CD4-positive, alpha-beta memory T cell (primary cell): ENCODE measurements around the gene MLLT11. TPM values are rescaled to one million over a fixed set of nuclear protein-coding genes. Genes with fewer than 3 reads are reported as not detected.

Experiments
- CTCF ChIA-PET: fragments of 350-600 bp; sonication (Branson Sonifier 250); formaldehyde crosslinking; loops from one replicate; lab custom pipeline; 2021; ENCODE audit warnings: inconsistent platforms; ENCODE audit not compliant: partially characterized antibody; lab: Charles Lee
- POLR2A ChIA-PET: fragments of 350-600 bp; sonication (Branson Sonifier 250); formaldehyde crosslinking; loops from one replicate; lab custom pipeline; 2021; ENCODE audit not compliant: partially characterized antibody; lab: Charles Lee
- DNase-seq, 5 donors: peaks; one replicate each; pipeline versions ENCODE4 v3.0.0 to v3.0.0-alpha.2; 2020 to 2022; ENCODE audit warnings: mixed read lengths in 1 of 5
- H3K27ac ChIP-seq: one replicate; pipeline ENCODE4 v1.7.0; 2013; ENCODE audit warnings: low read depth, low read length
- H3K27me3 ChIP-seq: 2 replicates; pipeline ENCODE4 v1.7.0; 2013; ENCODE audit warnings: mild to moderate bottlenecking, low read length, moderate library complexity; ENCODE audit not compliant: insufficient read depth
- H3K36me3 ChIP-seq: 2 replicates; pipeline ENCODE4 v1.7.0; 2013; ENCODE audit warnings: mild to moderate bottlenecking, low read length, moderate library complexity; ENCODE audit not compliant: insufficient read depth
- H3K4me1 ChIP-seq: 2 replicates; pipeline ENCODE4 v1.7.0; 2013; ENCODE audit warnings: mild to moderate bottlenecking, low read length, moderate library complexity; ENCODE audit not compliant: insufficient read depth
- H3K4me3 ChIP-seq, 2 donors: one replicate each; pipeline ENCODE4 v1.7.0; 2013; ENCODE audit warnings: low read length in 2 of 2, mild to moderate bottlenecking in 1 of 2
- H3K9me3 ChIP-seq, 2 donors: one replicate each; pipeline ENCODE4 v1.7.0; 2013; ENCODE audit warnings: low read length in 2 of 2, control low read depth in 1 of 2; ENCODE audit not compliant: control insufficient read depth in 1 of 2
- H3K27ac Mint-ChIP-seq, 7 donors: one replicate each; pipeline ENCODE4 v1.8.0; 2020 to 2021; ENCODE audit warnings: mixed read lengths in 7 of 7, mild to moderate bottlenecking in 6 of 7, inconsistent platforms in 3 of 7, moderate library complexity in 3 of 7
- H3K27me3 Mint-ChIP-seq, 2 donors: one replicate each; pipeline ENCODE4 v1.8.0; 2020 to 2021; ENCODE audit warnings: mixed read lengths in 2 of 2
- H3K36me3 Mint-ChIP-seq, 2 donors: one replicate each; pipeline ENCODE4 v1.8.0; 2020 to 2021; ENCODE audit warnings: mixed read lengths in 2 of 2, inconsistent platforms in 1 of 2, mild to moderate bottlenecking in 1 of 2
- H3K4me1 Mint-ChIP-seq, 4 donors: one replicate each; pipeline ENCODE4 v1.8.0; 2020 to 2021; ENCODE audit warnings: mixed read lengths in 4 of 4, mild to moderate bottlenecking in 1 of 4
- H3K4me3 Mint-ChIP-seq, 8 donors: one replicate each; pipeline ENCODE4 v1.8.0; 2020 to 2021; ENCODE audit warnings: mixed read lengths in 8 of 8, mild to moderate bottlenecking in 7 of 8, moderate library complexity in 6 of 8, inconsistent platforms in 3 of 8
- H3K9me3 Mint-ChIP-seq, 8 donors: one replicate each; pipeline ENCODE4 v1.8.0; 2020 to 2021; ENCODE audit warnings: mixed read lengths in 8 of 8, mild to moderate bottlenecking in 5 of 8, inconsistent platforms in 3 of 8, moderate library complexity in 1 of 8
- intact Hi-C: fragments of 100-400 bp; cut with micrococcal nuclease; formaldehyde crosslinking; loops from one replicate; pipeline ENCODE4 v1.15.1; 2023
- polyA plus RNA-seq, 2 donors: library from polyadenylated mRNA; unstranded; fragments of 300-500 nt; fragmentation: Illumina TruSeq; gene quantifications; one replicate each; pipeline ENCODE4 v1.2.3, GENCODE V29; 2021
- total RNA-seq, 2 experiments: library from RNA; stranded (reverse); gene quantifications; one replicate each; pipeline ENCODE4 v1.2.3, GENCODE V29; 2021

The MLLT11 gene
- total and polyA plus RNA-seq, 4 experiments from 2014 or later, result 3.6 to 4.9 (median 4.2) TPM

- CTCF ChIA-PET, result interaction anchor here (0.9 to 3.8 kb wide), 9 partner anchors 11 to 108 kb away, joined by 4 to 76 read pairs (median 8); partner anchors contain the start of genes CDC42SE1, MINDY1, MLLT11 and TNFAIP8L2
- POLR2A ChIA-PET, result interaction anchor here (0.6 to 16.6 kb wide), 17 partner anchors 8 to 280 kb away, joined by 3 to 325 read pairs (median 6); partner anchors contain the start of genes BNIPL, CDC42SE1, GABPB2 and LYSMD1
- Histone ChIP-seq H3K27me3 (no peaks in the 10 kb centered on the region), H3K36me3 (peaks cover 11% of the 10 kb centered on the region), H3K4me3 (peak within 1 kb of the TSS; percentile 59 to 74), H3K27ac (peak within 1 kb of the TSS; percentile 74), H3K4me1 (peaks cover 38% of the 10 kb centered on the region), H3K9me3 (no peaks in the 10 kb centered on the region)
- Mint-ChIP-seq H3K27me3 (no peaks in the 10 kb centered on the region), H3K9me3 (no peaks in the 10 kb centered on the region), H3K4me1 (peaks cover 37 to 81% (median 62%) of the 10 kb centered on the region in 4 donors), H3K4me3 (peak within 1 kb of the TSS; percentile 86 to 95 (median 90)), H3K27ac (peak within 1 kb of the TSS; percentile 88 to 98 (median 93)), H3K36me3 (peaks cover 20 to 25% of the 10 kb centered on the region in 2 donors)
- DNase-seq, result peak; percentile 42 to 66 (median 53)
- intact Hi-C loops, result no loop called here
Measured at GRCh38 chr1:151047591-151047924, 12.6 kb upstream of the MLLT11 start, which contains the start of gene C1orf56. Gene C1orf56, plus strand, starts transcription at chr1:151047751. Its CDS starts 97 bp downstream, at chr1:151047848.

DNA sequence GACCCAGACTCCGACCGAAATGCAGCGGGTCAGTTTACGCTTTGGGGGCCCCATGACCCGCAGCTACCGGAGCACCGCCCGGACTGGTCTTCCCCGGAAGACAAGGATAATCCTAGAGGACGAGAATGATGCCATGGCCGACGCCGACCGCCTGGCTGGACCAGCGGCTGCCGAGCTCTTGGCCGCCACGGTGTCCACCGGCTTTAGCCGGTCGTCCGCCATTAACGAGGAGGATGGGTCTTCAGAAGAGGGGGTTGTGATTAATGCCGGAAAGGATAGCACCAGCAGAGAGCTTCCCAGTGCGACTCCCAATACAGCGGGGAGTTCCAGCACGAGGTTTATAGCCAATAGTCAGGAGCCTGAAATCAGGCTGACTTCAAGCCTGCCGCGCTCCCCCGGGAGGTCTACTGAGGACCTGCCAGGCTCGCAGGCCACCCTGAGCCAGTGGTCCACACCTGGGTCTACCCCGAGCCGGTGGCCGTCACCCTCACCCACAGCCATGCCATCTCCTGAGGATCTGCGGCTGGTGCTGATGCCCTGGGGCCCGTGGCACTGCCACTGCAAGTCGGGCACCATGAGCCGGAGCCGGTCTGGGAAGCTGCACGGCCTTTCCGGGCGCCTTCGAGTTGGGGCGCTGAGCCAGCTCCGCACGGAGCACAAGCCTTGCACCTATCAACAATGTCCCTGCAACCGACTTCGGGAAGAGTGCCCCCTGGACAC, 12.1 kb upstream of the MLLT11 start:
- POLR2A ChIA-PET, result interaction anchor here (0.8 to 16.6 kb wide), 16 partner anchors 9 to 233 kb away, joined by 3 to 325 read pairs (median 6); partner anchors contain the start of genes BNIPL, CDC42SE1, GABPB2 and LYSMD1
- Mint-ChIP-seq H3K27ac (peak overlapping the region; percentile 88 to 98 (median 93)), H3K36me3 (peaks cover 22 to 28% of the 10 kb centered on the region in 2 donors), H3K9me3 (no peaks in the 10 kb centered on the region), H3K4me3 (peak overlapping the region; percentile 86 to 95 (median 90)), H3K27me3 (no peaks in the 10 kb centered on the region), H3K4me1 (peaks cover 35 to 81% (median 61%) of the 10 kb centered on the region in 4 donors)
- peak overlapping the region; percentile 59 to 74 for H3K4me3 ChIP-seq
- DNase-seq, result peak; percentile 59 to 72 (median 64)
- H3K27ac ChIP-seq, result peak overlapping the region; percentile 74
- peaks cover 16% of the 10 kb centered on the region for H3K36me3 ChIP-seq
- CTCF ChIA-PET, result interaction anchor here (0.5 to 3.8 kb wide), 12 partner anchors 9 to 108 kb away, joined by 3 to 76 read pairs (median 6); partner anchors contain the start of genes CDC42SE1, MINDY1, MLLT11 and TNFAIP8L2
- intact Hi-C loops, result loop anchor here (1.0 to 2.0 kb wide), 4 partner anchors 8 to 39 kb away; partner anchors contain the start of gene PRUNE1
- H3K4me1 ChIP-seq, result peaks cover 38% of the 10 kb centered on the region
- H3K27me3 ChIP-seq, result no peaks in the 10 kb centered on the region
- no peaks in the 10 kb centered on the region for H3K9me3 ChIP-seq

DNA sequence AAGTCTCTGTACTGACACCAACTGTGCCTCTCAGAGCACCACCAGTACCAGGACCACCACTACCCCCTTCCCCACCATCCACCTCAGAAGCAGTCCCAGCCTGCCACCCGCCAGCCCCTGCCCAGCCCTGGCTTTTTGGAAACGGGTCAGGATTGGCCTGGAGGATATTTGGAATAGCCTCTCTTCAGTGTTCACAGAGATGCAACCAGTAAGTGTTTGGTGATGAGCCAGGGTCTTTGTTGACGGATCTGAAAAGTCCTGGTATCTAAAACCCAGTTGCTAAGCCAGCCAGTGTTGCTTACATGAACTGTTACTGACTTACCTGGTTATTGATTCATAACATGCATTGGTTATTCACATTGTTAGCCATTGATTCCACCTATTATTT, 11.6 kb upstream of the MLLT11 start:
- no peak for DNase-seq
- Histone ChIP-seq H3K4me3 (peak overlapping the region; percentile 59 to 74), H3K36me3 (peaks cover 22% of the 10 kb centered on the region), H3K4me1 (peaks cover 38% of the 10 kb centered on the region), H3K27ac (peak overlapping the region; percentile 74), H3K27me3 (no peaks in the 10 kb centered on the region), H3K9me3 (no peaks in the 10 kb centered on the region)
- Mint-ChIP-seq H3K9me3 (no peaks in the 10 kb centered on the region), H3K36me3 (peaks cover 25 to 34% of the 10 kb centered on the region in 2 donors), H3K27me3 (no peaks in the 10 kb centered on the region), H3K4me3 (peak overlapping the region; percentile 86 to 95 (median 90)), H3K27ac (peak overlapping the region; percentile 88 to 98 (median 93)), H3K4me1 (peaks cover 31 to 81% (median 58%) of the 10 kb centered on the region in 4 donors)
- intact Hi-C loops, result loop anchor here (1.0 to 2.0 kb wide), 4 partner anchors 8 to 40 kb away; partner anchors contain the start of gene PRUNE1
- ChIA-PET POLR2A (interaction anchor here (0.6 to 16.6 kb wide), 13 partner anchors 9 to 117 kb away, joined by 3 to 325 read pairs (median 7); partner anchors contain the start of genes CDC42SE1, GABPB2, LYSMD1 and MINDY1), CTCF (interaction anchor here (0.7 to 3.8 kb wide), 6 partner anchors 9 to 107 kb away, joined by 3 to 76 read pairs (median 12); partner anchors contain the start of genes CDC42SE1, MINDY1, MLLT11 and TNFAIP8L2)

DNA sequence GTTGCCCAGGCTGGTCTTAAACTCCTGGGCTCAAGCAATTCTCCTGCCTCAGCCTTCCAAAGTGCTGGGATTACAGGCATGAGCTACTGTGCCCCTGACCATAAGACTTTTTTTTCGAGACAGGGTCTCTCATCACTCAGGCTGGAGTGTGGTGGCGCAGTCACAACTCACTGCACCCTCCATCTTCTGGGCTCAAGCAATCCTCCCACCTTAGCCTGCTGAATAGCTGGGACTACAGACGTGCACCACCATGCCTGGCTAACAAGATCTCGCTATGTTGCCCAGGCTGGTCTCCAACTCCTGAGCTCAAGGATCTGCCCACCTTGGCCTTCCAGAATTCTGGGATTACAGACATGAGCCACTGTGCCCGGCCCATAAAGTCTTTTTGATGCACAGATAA, 10.7 kb upstream of the MLLT11 start:
- Histone ChIP-seq H3K4me1 (peaks cover 46% of the 10 kb centered on the region), H3K27me3 (no peaks in the 10 kb centered on the region), H3K4me3 (no peak overlapping the region), H3K36me3 (peaks cover 30% of the 10 kb centered on the region), H3K9me3 (no peaks in the 10 kb centered on the region), H3K27ac (peak overlapping the region; percentile 17)
- H3K4me3 Mint-ChIP-seq, result peak overlapping the region in 7 of 8 donors; percentile 2 to 90 (median 36)
- peaks cover 32 to 41% of the 10 kb centered on the region in 2 donors for H3K36me3 Mint-ChIP-seq
- no peaks in the 10 kb centered on the region for H3K9me3 Mint-ChIP-seq
- intact Hi-C loops, result loop anchor here (2.0 kb wide), 1 partner anchor 41 kb away; the partner anchor contains the start of gene PRUNE1
- H3K27ac Mint-ChIP-seq, result peak overlapping the region in 6 of 7 donors; percentile 70 to 98 (median 86)
- DNase-seq, result no peak
- peaks cover 30 to 85% (median 58%) of the 10 kb centered on the region in 4 donors for H3K4me1 Mint-ChIP-seq
- H3K27me3 Mint-ChIP-seq, result no peaks in the 10 kb centered on the region
- CTCF ChIA-PET, result interaction anchor here (0.8 to 3.3 kb wide), 8 partner anchors 9 to 50 kb away, joined by 3 to 16 read pairs (median 4); partner anchors contain the start of genes CDC42SE1, MINDY1 and MLLT11
- POLR2A ChIA-PET, result interaction anchor here (0.5 to 16.6 kb wide), 12 partner anchors 10 to 141 kb away, joined by 3 to 325 read pairs (median 8); partner anchors contain the start of genes BNIPL, CDC42SE1, GABPB2 and MINDY1

- ChIA-PET POLR2A (interaction anchor here (0.9 to 16.6 kb wide), 13 partner anchors 8 to 140 kb away, joined by 3 to 325 read pairs (median 8); partner anchors contain the start of genes BNIPL, CDC42SE1, GABPB2 and MINDY1), CTCF (interaction anchor here (0.8 to 3.3 kb wide), 9 partner anchors 8 to 50 kb away, joined by 3 to 16 read pairs (median 4); partner anchors contain the start of genes CDC42SE1, MINDY1 and MLLT11)
- H3K9me3 ChIP-seq, result no peaks in the 10 kb centered on the region
- DNase-seq, result no peak
- no peaks in the 10 kb centered on the region for H3K27me3 ChIP-seq
- peaks cover 53% of the 10 kb centered on the region for H3K4me1 ChIP-seq
- no peak overlapping the region for H3K4me3 ChIP-seq
- intact Hi-C loops, result no loop called here
- peak overlapping the region in 2 of 8 donors; percentile 27 to 90 for H3K4me3 Mint-ChIP-seq
- H3K27ac Mint-ChIP-seq, result peak overlapping the region; percentile 23 to 98 (median 83)
- peaks cover 37% of the 10 kb centered on the region for H3K36me3 ChIP-seq
- H3K27ac ChIP-seq, result peak overlapping the region; percentile 17
- H3K27me3 Mint-ChIP-seq, result no peaks in the 10 kb centered on the region
- H3K4me1 Mint-ChIP-seq, result peaks cover 33 to 92% (median 63%) of the 10 kb centered on the region in 4 donors
- peaks cover 39 to 48% of the 10 kb centered on the region in 2 donors for H3K36me3 Mint-ChIP-seq
- no peaks in the 10 kb centered on the region for H3K9me3 Mint-ChIP-seq
Measured at GRCh38 chr1:151050051-151050688, 10.0 kb upstream of the MLLT11 start.

DNA sequence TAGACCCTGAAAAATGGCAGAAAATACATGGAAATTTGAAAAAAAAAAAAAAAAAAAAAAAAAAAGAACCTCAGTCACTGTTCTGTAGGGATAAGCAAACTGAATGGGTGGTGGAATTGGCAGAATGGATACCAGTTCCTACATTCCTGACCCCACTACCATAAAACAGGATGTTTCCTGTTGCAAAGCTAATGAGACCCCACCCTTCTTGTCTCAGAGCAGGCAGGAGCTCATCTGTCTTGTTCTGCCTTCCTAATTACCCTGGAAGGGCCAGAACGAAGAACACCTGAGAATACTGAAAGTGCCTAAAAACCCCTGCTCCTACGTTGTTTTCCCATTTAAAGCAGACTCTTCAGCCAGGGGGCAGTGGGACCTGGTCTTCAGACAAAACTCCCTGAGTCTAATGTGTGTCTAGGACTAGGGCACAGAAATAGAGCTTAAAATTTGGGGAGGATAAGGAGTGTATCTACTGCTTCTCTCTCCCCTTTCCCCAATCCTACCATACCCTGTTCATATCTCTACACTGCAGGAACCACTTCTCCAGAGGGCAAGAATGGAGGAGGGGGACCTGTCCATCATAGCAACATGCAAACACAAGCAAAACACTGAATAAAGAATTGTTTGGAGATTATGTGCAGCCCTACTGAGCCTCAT, 8.7 kb upstream of the MLLT11 start:
- ChIA-PET CTCF (interaction anchor here (1.1 to 3.3 kb wide), 4 partner anchors 8 to 49 kb away, joined by 4 to 16 read pairs (median 4); partner anchors contain the start of genes CDC42SE1 and MLLT11), POLR2A (interaction anchor here (0.5 to 16.6 kb wide), 7 partner anchors 8 to 105 kb away, joined by 3 to 325 read pairs (median 32); partner anchors contain the start of genes CDC42SE1, GABPB2, MLLT11 and TNFAIP8L2)
- Histone ChIP-seq H3K36me3 (peaks cover 46% of the 10 kb centered on the region), H3K4me1 (peaks cover 64% of the 10 kb centered on the region), H3K4me3 (no peak overlapping the region), H3K27me3 (no peaks in the 10 kb centered on the region), H3K9me3 (no peaks in the 10 kb centered on the region), H3K27ac (peak overlapping the region; percentile 25)
- H3K27me3 Mint-ChIP-seq, result no peaks in the 10 kb centered on the region
- H3K4me1 Mint-ChIP-seq, result peaks cover 38 to 96% (median 68%) of the 10 kb centered on the region in 4 donors
- H3K9me3 Mint-ChIP-seq, result peaks cover 0 to under 1% (median 0%) of the 10 kb centered on the region in 8 donors
- H3K27ac Mint-ChIP-seq, result peak overlapping the region in 6 of 7 donors; percentile 49 to 98 (median 75)
- intact Hi-C loops, result no loop called here
- peak overlapping the region in 3 of 8 donors; percentile 43 to 48 (median 48) for H3K4me3 Mint-ChIP-seq
- H3K36me3 Mint-ChIP-seq, result peaks cover 52 to 62% of the 10 kb centered on the region in 2 donors
- no peak for DNase-seq
